GM21825 (cell line): Measurements from ENCODE around the gene ZNF438.

ENCODE experiments used
- ATAC-seq: cut with Tn5 transposase; IDR thresholded peaks from one replicate; pipeline ENCODE4 v1.9.1; 2021; ENCODE audit warnings: mild to moderate bottlenecking, moderate library complexity; ENCODE audit not compliant: unreplicated experiment

The ZNF438 gene

DNA sequence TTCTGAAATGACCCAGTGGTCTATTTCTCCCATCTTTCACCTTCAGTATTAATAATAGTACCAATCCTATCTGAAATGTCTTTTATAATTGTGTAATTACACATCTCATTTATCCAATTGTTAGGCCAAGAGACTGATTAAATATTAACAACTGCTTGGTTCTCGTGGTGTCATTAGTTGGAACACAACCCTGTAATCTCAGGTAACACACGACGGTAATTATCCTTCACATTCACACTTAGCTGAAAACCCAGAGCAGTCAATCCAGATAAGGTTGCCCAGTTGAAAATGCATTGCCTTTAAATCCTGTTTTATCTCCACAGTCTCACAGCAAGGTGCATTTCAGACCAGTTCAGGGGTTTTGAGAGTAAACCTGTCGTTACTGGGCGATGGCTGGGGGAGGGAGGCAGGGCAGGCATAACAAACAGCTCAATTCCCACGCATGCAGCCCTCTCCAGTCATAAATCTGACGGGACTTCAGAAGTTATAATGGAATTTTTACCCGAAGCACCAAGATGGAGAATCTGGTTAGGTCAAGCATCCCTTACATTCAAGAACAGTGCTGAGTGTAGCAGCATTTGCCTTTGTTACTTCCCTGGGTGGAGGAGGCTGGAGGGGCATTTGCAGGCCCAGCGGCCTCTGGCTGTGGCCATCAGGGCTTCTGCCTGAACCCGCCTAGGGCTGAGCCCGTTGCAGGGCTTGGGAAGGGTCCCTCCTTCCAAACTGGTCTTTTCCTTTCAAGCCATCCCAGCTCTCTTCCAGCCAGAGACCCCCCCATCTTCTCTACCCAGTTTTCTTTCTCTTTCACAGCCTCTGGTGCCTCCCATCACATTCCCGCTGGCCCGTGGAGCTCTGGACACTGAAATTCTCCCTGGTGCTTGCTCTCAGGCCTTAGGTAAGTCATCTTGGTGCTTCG is 201.1 kb downstream of the ZNF438 start:
- ATAC-seq = no peak

DNA sequence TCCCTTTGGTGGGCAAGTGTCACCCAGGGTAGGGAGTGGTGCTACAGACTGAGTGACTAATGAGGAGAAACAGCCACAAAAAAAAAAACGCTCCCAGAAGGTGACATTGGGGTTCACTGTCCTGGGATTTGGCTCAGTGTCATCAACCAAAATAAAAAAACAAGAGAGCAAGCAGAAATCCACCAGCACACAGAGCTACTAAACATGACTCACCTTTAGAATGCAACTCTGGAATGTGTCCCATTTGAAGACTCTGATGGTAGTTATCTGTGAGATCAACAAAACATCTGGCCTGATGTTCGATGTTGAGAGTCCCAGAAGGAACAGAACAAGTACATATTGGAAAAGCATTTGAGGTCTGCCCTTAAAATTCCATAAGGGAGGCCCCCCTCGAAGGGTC is 201.8 kb downstream of the ZNF438 start:
- ATAC-seq = no peak

DNA sequence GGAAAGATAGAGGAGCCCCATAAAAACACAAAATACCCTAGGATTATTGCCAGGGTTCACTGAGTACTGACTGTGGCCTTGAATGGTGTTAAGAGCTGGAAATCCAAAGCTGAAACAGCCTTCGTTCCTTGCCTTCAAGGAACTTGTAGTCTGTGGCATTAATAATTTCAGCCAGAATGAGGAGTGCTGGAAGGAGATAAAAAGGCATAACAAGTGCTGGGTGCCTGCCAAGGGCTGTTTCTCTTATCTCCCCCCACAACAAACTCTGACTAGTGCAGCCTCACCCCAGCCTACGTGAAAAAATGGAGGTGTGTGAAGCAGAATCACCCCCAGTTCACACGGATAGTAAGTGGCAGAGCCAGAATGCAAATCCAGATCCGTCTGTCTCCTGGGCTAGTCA is 203.0 kb downstream of the ZNF438 start:
- ATAC-seq = no peak

DNA sequence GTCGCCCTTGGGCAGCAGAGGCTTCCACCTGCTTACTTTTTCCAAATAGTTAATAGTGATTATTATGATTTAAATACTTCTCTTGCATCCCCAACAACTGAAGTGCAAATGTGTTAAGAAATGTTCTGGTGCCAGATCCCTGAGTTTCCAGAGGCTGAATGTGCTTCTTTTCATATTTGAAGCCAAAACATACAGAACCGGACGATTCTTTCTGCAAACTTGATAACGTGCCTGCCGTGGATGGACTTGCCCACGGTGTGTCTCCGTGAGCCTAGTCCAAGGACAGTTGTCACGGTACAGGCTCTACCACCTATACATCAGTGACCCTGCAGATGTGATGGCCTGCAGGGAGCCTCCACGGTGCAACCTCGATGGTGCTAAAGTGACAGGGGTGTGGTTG is 203.5 kb downstream of the ZNF438 start:
- ATAC-seq = no peak

DNA sequence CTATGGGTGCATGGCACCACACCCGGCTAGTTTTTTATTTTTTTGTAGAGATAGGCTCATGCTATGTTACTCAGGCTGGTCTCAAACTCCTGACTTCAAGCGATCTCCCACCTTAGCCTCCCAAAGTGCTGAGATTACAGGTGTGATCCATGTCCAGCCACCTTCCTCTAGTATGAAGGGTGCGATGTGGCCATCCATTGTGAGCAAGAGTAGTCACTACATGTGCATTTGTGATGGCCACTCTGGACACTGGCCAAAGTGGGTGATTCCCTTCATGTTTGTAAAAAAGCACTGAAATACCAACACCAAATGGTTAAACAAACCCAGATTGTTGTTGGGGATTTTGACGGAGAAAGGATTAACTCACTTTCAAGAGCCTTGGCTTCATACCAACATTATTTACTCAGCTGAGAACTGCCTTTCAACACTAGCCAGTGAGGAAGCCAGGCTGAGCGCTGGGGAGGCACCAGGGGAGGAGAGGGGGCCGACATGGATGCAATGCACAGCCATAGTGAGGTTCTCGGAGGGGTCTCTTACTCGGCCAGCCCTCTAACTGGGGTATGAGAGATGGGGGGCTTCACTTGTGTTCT is 204.0 kb downstream of the ZNF438 start:
- no peak for ATAC-seq

DNA sequence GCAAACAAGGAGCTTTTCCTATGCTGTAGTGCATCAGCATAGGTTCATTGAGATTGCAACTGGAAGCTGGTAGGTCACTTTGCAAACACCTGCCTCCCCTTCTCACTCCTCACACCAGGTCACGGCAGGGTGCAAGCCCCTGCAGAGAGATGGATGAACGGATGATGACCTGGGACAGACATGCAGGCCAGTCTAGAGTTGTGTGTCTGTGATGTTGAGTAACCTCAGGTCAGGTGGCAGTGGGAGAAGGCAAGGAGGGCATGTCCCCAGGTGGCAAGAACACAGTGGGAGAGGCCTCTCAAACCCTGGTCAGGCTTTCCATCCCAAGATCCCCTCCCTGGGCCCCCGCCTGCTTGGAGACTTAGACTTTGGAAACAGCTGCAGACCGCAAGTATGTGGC is 205.0 kb downstream of the ZNF438 start:
- ATAC-seq = no peak

DNA sequence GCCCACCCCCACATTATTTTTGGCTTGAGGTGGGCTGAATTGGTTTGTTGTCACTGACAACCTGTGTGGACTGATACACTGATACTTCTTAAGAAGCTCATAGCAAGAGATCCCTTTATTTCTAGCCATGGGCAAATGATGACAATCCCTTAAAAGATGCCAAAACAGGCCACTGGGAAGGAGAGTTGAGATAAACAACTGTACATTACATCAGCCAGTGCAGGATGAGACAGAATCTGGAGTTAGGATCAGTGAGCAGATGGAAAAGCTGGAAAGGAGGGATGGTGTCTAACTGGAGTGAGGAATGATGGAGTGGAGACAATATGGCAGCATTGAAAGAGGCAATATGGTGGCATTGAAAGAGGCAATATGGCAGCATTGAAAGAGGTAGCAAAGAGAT is 206.2 kb downstream of the ZNF438 start:
- ATAC-seq = no peak

DNA sequence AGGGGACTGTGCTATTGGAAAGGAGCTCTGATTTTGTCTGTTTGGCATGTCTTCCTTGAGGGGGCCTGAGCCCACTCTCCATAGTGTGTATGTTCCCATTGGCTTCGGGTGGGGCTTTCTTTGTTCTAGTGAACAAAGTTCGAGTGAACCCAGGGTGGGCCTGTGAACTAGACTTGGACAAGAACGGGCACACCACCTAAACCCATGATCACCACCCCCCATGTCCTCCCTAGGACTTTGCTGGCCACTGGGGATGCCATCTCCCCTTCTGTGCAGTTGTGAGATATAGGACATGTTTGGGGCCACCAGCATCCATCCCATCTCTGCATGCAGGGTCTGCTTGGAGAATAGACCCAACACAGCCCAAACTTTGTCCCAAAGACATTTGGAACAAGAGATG is 206.6 kb downstream of the ZNF438 start:
- no peak for ATAC-seq

DNA sequence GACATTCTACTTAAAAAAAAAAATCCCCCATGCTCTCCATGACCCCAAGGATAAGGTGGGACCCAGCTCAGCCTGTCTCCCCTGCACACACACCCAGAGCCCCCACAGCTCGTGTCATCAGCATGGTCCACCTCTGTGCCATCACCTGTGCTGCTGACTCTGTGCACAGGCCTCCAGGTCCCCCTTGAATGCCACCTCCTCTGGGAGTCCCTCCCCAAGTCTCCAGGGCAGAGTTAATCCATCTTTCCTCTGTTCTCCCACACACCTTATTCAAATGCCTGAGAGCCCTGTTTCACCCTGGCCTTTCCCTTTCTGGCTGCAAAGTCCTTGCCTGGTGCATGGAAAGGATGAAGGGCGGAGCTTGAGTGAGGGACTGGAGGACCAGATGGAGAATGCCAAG is 208.0 kb downstream of the ZNF438 start:
- ATAC-seq = no peak

DNA sequence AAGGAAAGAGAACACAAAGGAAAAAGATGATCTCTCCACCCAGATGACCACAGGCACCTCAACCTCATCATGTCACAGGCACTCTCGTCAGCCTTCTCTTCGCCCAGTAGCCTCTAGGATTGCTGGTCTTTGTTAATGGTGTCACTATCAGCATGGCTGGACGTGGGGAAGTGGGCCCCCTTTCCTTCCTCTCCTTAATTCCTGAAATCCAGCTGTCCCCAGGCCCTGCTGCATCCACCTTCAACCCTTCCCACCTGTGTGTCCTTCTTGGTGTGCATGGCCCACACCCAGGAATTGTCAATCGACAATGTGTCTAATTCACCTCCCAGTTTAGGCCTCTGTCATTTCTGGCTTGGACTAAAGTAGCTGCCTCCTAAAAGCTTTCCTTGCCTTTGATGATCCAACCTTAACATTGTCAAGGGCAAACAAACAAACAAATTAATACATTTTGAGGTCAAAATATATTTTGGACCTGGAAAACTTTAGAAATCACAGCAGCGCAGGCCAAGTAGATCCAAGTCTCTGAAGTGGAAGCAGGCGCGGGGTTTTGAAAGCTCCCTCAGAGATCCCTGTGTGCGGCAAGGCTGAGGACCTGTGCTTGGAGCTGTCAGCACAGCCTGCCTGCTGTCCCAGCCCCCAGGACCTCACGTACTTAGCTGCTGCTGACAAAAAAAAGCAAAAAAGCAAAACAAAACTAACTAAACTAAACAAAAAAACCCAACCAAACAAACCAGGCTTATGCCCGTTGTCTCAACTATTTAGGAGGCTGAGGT is 208.8 kb downstream of the ZNF438 start:
- no peak for ATAC-seq

DNA sequence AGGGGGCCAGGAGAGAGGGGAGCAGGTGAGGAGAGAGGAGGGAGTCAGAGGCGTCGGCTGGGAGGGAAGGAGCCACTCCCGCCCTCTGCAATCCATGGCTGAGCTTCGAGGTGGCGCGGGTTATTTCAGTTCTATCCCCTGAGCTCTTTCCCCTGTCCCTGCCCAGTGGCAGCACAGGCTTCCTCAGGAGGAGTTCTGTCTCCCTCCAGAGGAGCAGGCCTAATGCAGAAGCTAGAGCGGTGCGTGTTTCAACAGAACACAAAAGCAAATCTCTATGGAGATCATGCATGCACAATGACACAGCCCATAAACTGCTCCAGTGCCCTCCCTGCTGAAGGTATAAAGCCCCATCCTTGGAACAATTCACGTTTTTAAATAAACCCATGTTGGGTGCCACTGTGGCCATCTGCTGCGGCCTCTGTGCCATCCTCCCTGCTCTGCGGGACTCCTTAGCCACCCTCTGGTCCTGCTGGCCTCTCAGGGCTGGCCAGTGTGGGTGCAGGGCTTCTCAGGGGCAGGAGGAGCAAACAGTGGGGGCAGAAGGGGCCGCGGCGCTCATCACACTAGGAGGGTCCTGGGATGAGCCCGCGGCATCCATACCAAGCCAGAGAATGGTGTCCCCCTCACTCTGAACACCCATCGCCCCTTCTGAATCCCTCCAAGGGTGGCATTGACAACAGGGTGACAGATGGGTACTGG is 209.5 kb downstream of the ZNF438 start:
- ATAC-seq = no peak

DNA sequence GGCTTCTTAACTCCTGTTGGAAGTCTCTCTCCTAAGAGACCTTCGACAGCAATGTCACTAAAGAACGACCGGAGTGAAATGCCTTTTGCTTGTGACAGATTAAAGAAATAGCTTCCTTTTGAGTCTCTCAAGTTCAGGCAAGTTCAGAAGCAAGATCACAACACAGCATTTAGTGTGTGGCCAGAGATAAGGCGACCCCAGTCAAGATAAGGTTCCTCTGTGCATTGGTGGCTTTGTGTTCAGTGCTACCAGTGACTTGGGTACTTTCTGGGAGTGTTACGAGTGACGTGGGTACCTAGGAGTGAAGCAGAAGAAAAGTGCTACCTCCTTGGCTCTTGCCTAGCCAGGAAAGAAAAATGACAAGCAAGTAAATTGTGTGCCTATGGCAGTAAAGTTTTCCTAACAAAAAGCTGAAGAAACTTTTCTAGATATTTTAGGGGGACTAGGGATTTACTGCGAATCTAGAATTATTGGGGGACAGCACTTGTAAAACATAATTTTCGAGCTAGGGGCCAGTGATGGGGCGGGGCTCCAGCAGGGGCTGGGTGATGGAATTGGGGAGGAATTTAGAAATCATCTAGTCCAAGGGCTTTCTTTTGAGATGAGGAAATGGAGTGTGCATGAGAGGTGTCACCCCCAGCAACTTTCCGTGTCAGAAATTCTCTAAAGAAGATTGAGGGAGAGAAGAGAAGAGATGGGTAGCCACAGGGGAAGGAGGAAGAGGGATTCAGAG is 210.2 kb downstream of the ZNF438 start:
- no peak for ATAC-seq

DNA sequence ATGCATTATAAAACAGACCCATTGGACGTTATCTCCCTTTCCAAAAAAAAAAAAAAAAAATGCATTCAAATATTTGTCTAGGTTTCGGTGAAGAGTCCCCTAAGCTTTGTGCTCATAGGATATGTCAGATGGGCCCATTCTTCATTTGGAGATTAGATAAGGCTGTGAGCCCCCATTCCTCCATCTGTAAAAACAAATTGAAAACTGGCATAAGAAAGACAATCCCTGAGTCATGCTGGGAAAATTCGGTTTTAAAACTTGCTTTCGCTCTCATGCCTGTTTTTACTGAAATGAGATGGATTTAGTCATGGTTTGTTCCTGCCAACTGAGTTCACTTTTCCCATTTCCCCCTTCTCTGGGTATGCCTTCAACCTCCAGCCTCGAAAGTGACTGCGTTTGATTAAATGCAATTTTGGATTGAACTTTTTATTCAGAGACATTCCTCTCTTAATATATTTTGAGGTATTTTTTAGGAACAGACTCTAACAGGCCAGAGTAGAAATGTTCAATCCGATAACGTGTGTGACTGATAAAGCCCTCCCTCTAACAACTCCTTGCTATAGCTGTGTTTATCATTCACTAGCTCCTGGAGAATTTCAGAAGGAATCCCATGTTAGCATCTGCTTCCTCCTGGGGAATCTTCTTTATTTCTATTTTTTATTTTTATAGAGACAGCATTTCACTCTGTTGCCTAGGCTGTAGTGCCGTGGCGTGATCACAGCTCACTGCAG is 211.2 kb downstream of the ZNF438 start:
- no peak for ATAC-seq

DNA sequence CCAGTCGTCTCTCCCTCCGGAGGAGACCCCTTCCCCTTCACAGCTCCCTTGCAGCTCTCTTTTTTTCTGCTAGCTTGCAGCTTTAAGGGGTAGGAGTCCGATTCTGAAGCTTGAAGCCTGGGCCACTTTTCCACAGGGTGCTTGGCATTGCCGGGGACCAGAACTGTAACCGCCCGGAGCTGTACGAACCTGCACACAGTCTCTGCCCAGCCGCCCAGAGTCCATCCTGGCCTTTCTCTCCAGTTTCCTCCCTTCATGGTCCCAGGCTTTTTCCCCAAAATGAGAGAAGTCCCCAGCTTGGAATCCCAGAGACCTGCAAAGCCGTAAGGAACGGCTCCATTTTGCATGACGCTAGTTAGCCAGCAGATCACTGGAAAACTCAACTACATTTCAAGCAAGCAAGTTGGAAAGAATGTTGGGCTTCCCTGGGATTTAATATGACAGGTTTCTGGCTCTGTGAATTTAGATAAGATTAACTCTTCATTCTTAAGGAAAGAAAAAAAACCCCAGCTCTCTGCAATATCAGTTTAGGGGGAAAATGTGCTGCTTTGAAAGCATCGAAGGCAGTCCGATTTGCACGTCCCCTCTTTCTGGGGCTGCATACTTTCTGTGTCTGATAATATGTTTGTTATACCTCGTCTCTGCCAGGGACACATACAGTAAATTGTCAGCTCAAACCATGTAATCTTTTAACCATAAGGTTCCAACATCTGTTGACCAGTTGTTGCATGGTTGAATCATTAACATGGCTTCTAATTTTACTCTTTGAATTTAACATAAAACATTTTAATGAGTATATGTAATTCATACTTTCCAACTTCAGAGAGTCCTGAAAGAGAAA is 212.1 kb downstream of the ZNF438 start:
- ATAC-seq = no peak

DNA sequence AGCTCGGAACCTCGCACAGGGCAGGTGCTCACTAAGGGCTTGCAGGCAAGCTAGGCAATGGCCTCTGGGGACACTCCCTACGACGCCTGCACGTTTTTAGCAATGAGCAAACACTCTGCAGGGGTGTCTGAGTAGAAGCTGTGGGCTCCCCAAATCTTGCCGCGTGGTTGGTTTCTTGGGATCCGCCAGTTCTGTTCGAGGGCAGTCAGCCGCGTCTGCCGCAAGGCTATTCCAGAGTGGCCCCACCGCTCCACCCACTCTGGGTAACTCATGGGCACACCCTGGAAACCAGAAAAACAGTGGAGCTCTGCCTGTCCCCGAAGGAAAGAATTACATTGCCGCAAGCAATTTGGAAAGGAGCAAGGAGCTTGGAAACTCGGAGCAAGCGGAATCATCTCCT is 212.8 kb downstream of the ZNF438 start:
- no peak for ATAC-seq

DNA sequence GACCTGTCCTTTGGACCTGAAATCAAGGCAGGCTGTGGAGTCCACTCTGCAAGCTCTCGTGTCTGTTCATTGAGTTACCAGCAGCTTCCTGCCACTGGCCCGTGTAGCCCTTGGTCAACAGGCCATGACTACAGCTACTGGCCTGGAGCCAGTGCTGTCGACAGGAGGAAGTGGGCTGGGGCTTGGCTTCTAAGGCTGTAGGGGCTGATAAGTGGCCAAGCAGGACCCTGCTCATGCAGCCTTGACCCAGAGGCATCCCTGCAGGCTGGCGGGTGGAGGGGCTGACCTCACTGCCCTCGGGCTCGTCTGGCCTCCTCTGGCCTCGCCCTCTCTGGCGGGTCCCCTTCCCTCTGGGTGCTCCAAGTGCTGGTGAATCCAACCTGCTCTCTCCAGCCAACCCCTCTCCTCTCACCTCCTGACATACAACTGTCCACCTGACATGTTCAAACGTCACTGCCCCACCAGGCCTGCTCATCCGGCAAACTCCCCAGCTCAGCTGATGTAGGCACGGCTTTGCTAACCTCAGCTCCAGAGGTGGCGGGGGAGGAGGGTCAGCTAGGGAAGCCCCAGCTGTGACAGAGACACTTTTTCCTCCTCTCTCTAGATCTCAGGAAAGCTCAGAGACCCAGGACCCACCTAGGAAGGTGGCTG is 213.5 kb downstream of the ZNF438 start:
- ATAC-seq = no peak

DNA sequence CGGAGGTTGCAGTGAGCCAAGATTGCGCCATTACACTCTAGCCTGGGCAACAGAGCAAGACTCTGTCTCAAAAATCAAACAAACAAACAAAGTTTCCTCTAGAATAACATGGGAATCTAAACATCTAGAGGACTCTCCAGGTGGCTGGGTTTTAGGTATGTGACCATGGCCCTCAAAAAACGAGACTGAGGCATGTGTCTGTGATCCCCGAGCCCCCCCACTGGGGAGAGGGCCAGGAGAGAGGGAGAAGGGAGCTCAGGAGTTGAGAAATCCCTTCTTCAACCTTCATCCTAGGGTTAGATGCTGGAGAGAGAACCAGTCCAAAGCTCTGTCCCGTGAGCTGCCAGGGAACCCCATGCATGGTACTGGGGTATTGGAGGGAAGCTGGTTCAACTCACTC is 214.1 kb downstream of the ZNF438 start:
- no peak for ATAC-seq

DNA sequence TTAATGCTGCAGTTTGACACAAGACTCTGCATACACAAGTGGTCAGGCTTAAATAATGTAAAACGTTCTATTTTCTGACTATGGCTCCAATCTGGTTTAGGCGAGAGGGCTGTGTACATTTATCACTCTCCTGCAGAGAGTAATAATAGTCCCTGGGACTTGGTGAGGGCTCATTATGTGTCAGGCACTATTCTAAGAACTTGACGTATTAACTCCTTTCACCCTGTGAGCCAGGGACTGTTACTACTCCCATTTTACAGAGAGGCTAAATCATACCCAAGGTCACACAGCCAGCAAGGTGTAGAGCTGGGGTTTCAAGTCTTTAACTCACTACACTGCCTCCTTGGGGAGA is 214.9 kb downstream of the ZNF438 start:
- ATAC-seq = no peak
